Large intestine (tissue), 3 donors: ENCODE results near the gene CAMKMT. TPM values are rescaled to one million over a fixed set of nuclear protein-coding genes. Genes with fewer than 3 reads are reported as not detected.
A peak's percentile ranks its signal among the peaks of the same experiment; 100 is the strongest.

Experiments used
- DNase-seq, 2 donors: peaks; one replicate each; pipeline versions ENCODE4 v3.0.0 to v3.0.0-alpha.2; 2013
- H3K27ac ChIP-seq: one replicate; pipeline ENCODE4 v1.5.1; 2013; ENCODE audit warnings: low read length
- H3K27me3 ChIP-seq: 2 replicates; pipeline ENCODE4 v1.6.1; 2013; ENCODE audit warnings: low read length; ENCODE audit not compliant: control insufficient read depth, insufficient read depth
- H3K36me3 ChIP-seq: 2 replicates; pipeline ENCODE4 v1.6.1; 2013; ENCODE audit warnings: low read length; ENCODE audit not compliant: control insufficient read depth, insufficient read depth
- H3K4me1 ChIP-seq: one replicate; pipeline ENCODE4 v1.6.1; 2013; ENCODE audit warnings: low read length; ENCODE audit not compliant: control insufficient read depth, insufficient read depth
- H3K4me3 ChIP-seq: one replicate; pipeline ENCODE4 v1.5.1; 2013; ENCODE audit warnings: low read length
- H3K9me3 ChIP-seq: one replicate; pipeline ENCODE4 v1.6.1; 2013; ENCODE audit warnings: mild to moderate bottlenecking, low read depth, low read length, moderate library complexity; ENCODE audit not compliant: control insufficient read depth
- WGBS: methylation state at CpG from one replicate; pipeline ENCODE4 v1.1.5; 2013; ENCODE audit warnings: low lambda C conversion rate; ENCODE audit not compliant: insufficient coverage; 5-methylcytosine and 5-hydroxymethylcytosine counted together
- polyA plus RNA-seq: library from polyadenylated mRNA; unstranded; fragments of 120-200 nt; gene quantifications from one replicate; pipeline ENCODE4 v1.2.1, GENCODE V29; 2013

Gene CAMKMT
- polyA plus RNA-seq, 1 donor, result 9.2 TPM

GRCh38 chr2:44679990-44680389 is 318.2 kb downstream of the CAMKMT start:
- Histone ChIP-seq H3K9me3 (no peaks in the 10 kb centered on the region), H3K27me3 (no peaks in the 10 kb centered on the region), H3K36me3 (no peaks in the 10 kb centered on the region), H3K27ac (no peak overlapping the region), H3K4me3 (no peak overlapping the region), H3K4me1 (no peaks in the 10 kb centered on the region)
- no peak for DNase-seq
- no CpG with 5 or more reads among the region's 4 CpGs for WGBS

GRCh38 chr2:44680424-44680971 is 318.8 kb downstream of the CAMKMT start:
- Histone ChIP-seq H3K4me3 (no peak overlapping the region), H3K27me3 (no peaks in the 10 kb centered on the region), H3K27ac (no peak overlapping the region), H3K4me1 (no peaks in the 10 kb centered on the region), H3K9me3 (no peaks in the 10 kb centered on the region), H3K36me3 (no peaks in the 10 kb centered on the region)
- no peak for DNase-seq
- WGBS, result no CpG with 5 or more reads among the region's 8 CpGs

GRCh38 chr2:44680983-44681531 is 319.3 kb downstream of the CAMKMT start:
- no peak overlapping the region for H3K27ac ChIP-seq
- H3K4me1 ChIP-seq, result no peaks in the 10 kb centered on the region
- no peaks in the 10 kb centered on the region for H3K9me3 ChIP-seq
- DNase-seq, result peak; percentile 3 to 19
- no peaks in the 10 kb centered on the region for H3K36me3 ChIP-seq
- H3K27me3 ChIP-seq, result no peaks in the 10 kb centered on the region
- WGBS, result no CpG with 5 or more reads among the region's 5 CpGs
- no peak overlapping the region for H3K4me3 ChIP-seq

- WGBS, result 97% methylated on average over 6 of the region's 6 CpGs
- no peaks in the 10 kb centered on the region for H3K9me3 ChIP-seq
- no peaks in the 10 kb centered on the region for H3K4me1 ChIP-seq
- no peak for DNase-seq
- H3K27ac ChIP-seq, result no peak overlapping the region
- no peak overlapping the region for H3K4me3 ChIP-seq
- no peaks in the 10 kb centered on the region for H3K27me3 ChIP-seq
- H3K36me3 ChIP-seq, result no peaks in the 10 kb centered on the region
Measured at GRCh38 chr2:44682459-44682858, 320.7 kb downstream of the CAMKMT start.

- Histone ChIP-seq H3K4me3 (no peak overlapping the region), H3K9me3 (no peaks in the 10 kb centered on the region), H3K27ac (no peak overlapping the region), H3K4me1 (no peaks in the 10 kb centered on the region), H3K27me3 (no peaks in the 10 kb centered on the region), H3K36me3 (no peaks in the 10 kb centered on the region)
- no peak for DNase-seq
Measured at GRCh38 chr2:44684559-44684958, 322.8 kb downstream of the CAMKMT start.

- no peak for DNase-seq
- no peaks in the 10 kb centered on the region for H3K27me3 ChIP-seq
- WGBS, result 93% methylated on average over 2 of the region's 2 CpGs
- no peaks in the 10 kb centered on the region for H3K4me1 ChIP-seq
- no peaks in the 10 kb centered on the region for H3K9me3 ChIP-seq
- no peak overlapping the region for H3K4me3 ChIP-seq
- no peak overlapping the region for H3K27ac ChIP-seq
- H3K36me3 ChIP-seq, result no peaks in the 10 kb centered on the region
Measured at GRCh38 chr2:44686561-44686960, 324.8 kb downstream of the CAMKMT start.

GRCh38 chr2:44687686-44688455 is 326.1 kb downstream of the CAMKMT start:
- Histone ChIP-seq H3K27ac (no peak overlapping the region), H3K4me1 (no peaks in the 10 kb centered on the region), H3K4me3 (no peak overlapping the region), H3K36me3 (no peaks in the 10 kb centered on the region), H3K27me3 (no peaks in the 10 kb centered on the region), H3K9me3 (no peaks in the 10 kb centered on the region)
- 90% methylated on average over 2 of the region's 5 CpGs for whole genome bisulfite sequencing
- DNase-seq, result no peak

- Histone ChIP-seq H3K9me3 (no peaks in the 10 kb centered on the region), H3K4me1 (no peaks in the 10 kb centered on the region), H3K4me3 (no peak overlapping the region), H3K27me3 (no peaks in the 10 kb centered on the region), H3K27ac (no peak overlapping the region), H3K36me3 (no peaks in the 10 kb centered on the region)
- DNase-seq, result no peak
- no CpG with 5 or more reads among the region's 2 CpGs for WGBS
Measured at GRCh38 chr2:44688456-44689124, 326.8 kb downstream of the CAMKMT start.

- H3K36me3 ChIP-seq, result no peaks in the 10 kb centered on the region
- no peaks in the 10 kb centered on the region for H3K4me1 ChIP-seq
- no peaks in the 10 kb centered on the region for H3K27me3 ChIP-seq
- H3K9me3 ChIP-seq, result no peaks in the 10 kb centered on the region
- no peak for DNase-seq
- no peak overlapping the region for H3K27ac ChIP-seq
- H3K4me3 ChIP-seq, result no peak overlapping the region
- no CpG with 5 or more reads among the region's 1 CpG for WGBS
Measured at GRCh38 chr2:44689516-44689915, 327.8 kb downstream of the CAMKMT start.

GRCh38 chr2:44691174-44691785 is 329.5 kb downstream of the CAMKMT start:
- Histone ChIP-seq H3K27me3 (no peaks in the 10 kb centered on the region), H3K4me3 (no peak overlapping the region), H3K36me3 (no peaks in the 10 kb centered on the region), H3K9me3 (no peaks in the 10 kb centered on the region), H3K4me1 (no peaks in the 10 kb centered on the region), H3K27ac (no peak overlapping the region)
- WGBS, result 100% methylated on average over 1 of the region's 10 CpGs
- no peak for DNase-seq
